ENCODE measurements around the gene TAS2R30.

TAS2R30 gene

GRCh38 chr12:11134305-11134704 lies at the start of gene TAS2R30:
Gene TAS2R30, minus strand, starts transcription at chr12:11134644. Its CDS starts 400 bp downstream, at chr12:11134244.
- DNase-seq (ENCODE audit: low read depth): no peak
- no peak for TF ChIP-seq CTCF (conservative IDR thresholded peaks at IDR 0.05; ENCODE audit: low read depth, low read length)
- no peak within 1 kb of the TSS for H3K4me3 ChIP-seq (ENCODE audit: low read length)

GRCh38 chr12:11183011-11183410 lies 48.6 kb upstream of the TAS2R30 start:
- no peak for TF ChIP-seq CTCF (conservative IDR thresholded peaks at IDR 0.05; ENCODE audit: low read depth, low read length)

GRCh38 chr12:11182529-11182928 lies 48.1 kb upstream of the TAS2R30 start:
- no peak for TF ChIP-seq CTCF (conservative IDR thresholded peaks at IDR 0.05; ENCODE audit: low read depth, low read length)
- no peak overlapping the region for H3K4me3 ChIP-seq (ENCODE audit: low read length)
- DNase-seq (ENCODE audit: low read depth): no peak

More at GRCh38 chr12:11183011-11183410, 48.6 kb upstream of the TAS2R30 start:
- no peak for DNase-seq (ENCODE audit: low read depth)
- H3K4me3 ChIP-seq (ENCODE audit: low read length): no peak overlapping the region

- H3K4me3 ChIP-seq (ENCODE audit: low read length): no peak overlapping the region
- no peak for TF ChIP-seq CTCF (conservative IDR thresholded peaks at IDR 0.05; ENCODE audit: low read depth, low read length)
- no peak for DNase-seq (ENCODE audit: low read depth)
Observed at GRCh38 chr12:11178250-11178649, 43.8 kb upstream of the TAS2R30 start.

GRCh38 chr12:11174022-11174421 lies 39.6 kb upstream of the TAS2R30 start:
- no peak for TF ChIP-seq CTCF (conservative IDR thresholded peaks at IDR 0.05; ENCODE audit: low read depth, low read length)
- DNase-seq (ENCODE audit: low read depth): no peak
- no peak overlapping the region for H3K4me3 ChIP-seq (ENCODE audit: low read length)

GRCh38 chr12:11171969-11172675 lies 37.7 kb upstream of the TAS2R30 start:
- no peak for TF ChIP-seq CTCF (conservative IDR thresholded peaks at IDR 0.05; ENCODE audit: low read depth, low read length)
- peak overlapping the region; percentile 95 for H3K4me3 ChIP-seq (ENCODE audit: low read length)
- no peak for DNase-seq (ENCODE audit: low read depth)
